RKO (cell line): ENCODE measurements around the gene GXYLT1.
"Not testable (repeated sequence)": the region's sequence is repeated elsewhere in the genome, so short reads cannot be mapped to it uniquely, and the experiment has no call there.

Experiments used
- DNase-seq: peaks from one replicate; pipeline ENCODE4 v3.0.0-alpha.2; 2016; ENCODE audit warnings: low spot score

Gene GXYLT1

GRCh38 chr12:42094277-42094676 lies 50.4 kb downstream of the GXYLT1 start:
- peak; percentile 40 for DNase-seq

- no peak for DNase-seq
Measured at GRCh38 chr12:42091769-42092168, 52.9 kb downstream of the GXYLT1 start.

- DNase-seq: peak; percentile 53
Measured at GRCh38 chr12:42090899-42091298, 53.8 kb downstream of the GXYLT1 start.

GRCh38 chr12:42086031-42086430 lies 58.6 kb downstream of the GXYLT1 start:
- no peak for DNase-seq

- DNase-seq: no peak
Measured at GRCh38 chr12:42085594-42085993, 59.1 kb downstream of the GXYLT1 start.

- no peak for DNase-seq
Measured at GRCh38 chr12:42084522-42084921, 60.2 kb downstream of the GXYLT1 start.

GRCh38 chr12:42076976-42077375 lies 67.7 kb downstream of the GXYLT1 start:
- DNase-seq: no peak

GRCh38 chr12:42070036-42070435 lies 74.6 kb downstream of the GXYLT1 start:
- no peak for DNase-seq

- DNase-seq: no peak
Measured at GRCh38 chr12:42059127-42059526, 85.5 kb downstream of the GXYLT1 start.

GRCh38 chr12:42056130-42056529 lies 88.5 kb downstream of the GXYLT1 start:
- no peak for DNase-seq

- DNase-seq: no peak
Measured at GRCh38 chr12:42053456-42053855, 91.2 kb downstream of the GXYLT1 start.

- not testable (repeated sequence) for DNase-seq
Measured at GRCh38 chr12:42048980-42049379, 95.7 kb downstream of the GXYLT1 start.

- no peak for DNase-seq
Measured at GRCh38 chr12:42039577-42039976, 105.1 kb downstream of the GXYLT1 start.

- peak; percentile 82 for DNase-seq
Measured at GRCh38 chr12:42039176-42039575, 105.5 kb downstream of the GXYLT1 start.

GRCh38 chr12:42031847-42032564 lies 112.7 kb downstream of the GXYLT1 start:
- DNase-seq: no peak
